SK-N-SH (cell line): ENCODE data around the gene ZNRF1. TPM values are rescaled to one million over a fixed set of nuclear protein-coding genes. Genes with fewer than 3 reads are reported as not detected.

Experiments used
- CTCF ChIA-PET: fragments of 300-600, 350-600 bp; formaldehyde crosslinking; extraction: SDS; loops from one replicate; lab custom pipeline; 2021; lab: Yijun Ruan, JAX
- POLR2A ChIA-PET: fragments of 350-600 bp; sonication (Branson Sonifier 250); formaldehyde crosslinking; extraction: SDS; loops from one replicate; lab custom pipeline; 2020; ENCODE audit warnings: antibody characterized with exemption, inconsistent platforms; lab: Yijun Ruan, JAX
- DNase-seq: peaks from one replicate; pipeline ENCODE4 v3.0.0; 2012
- H2AFZ ChIP-seq: fragments of 200-600 bp; sonication (generic); 2 replicates; pipeline ENCODE4 v1.8.1; 2016; ENCODE audit warnings: antibody characterized with exemption, mild to moderate bottlenecking, low read depth
- H3F3A ChIP-seq: fragments of 200-600 bp; sonication (generic); replicated peaks from 2 replicates; pipeline ENCODE3; 2016; ENCODE audit warnings: antibody characterized with exemption, mild to moderate bottlenecking; ENCODE audit not compliant: insufficient read depth
- H3K27ac ChIP-seq, 2 experiments: fragments of 200-500 bp in 1 of 2; fragments of 200-600 bp in 1 of 2; sonication (Bioruptor generic) in 1 of 2; sonication (generic), shearing (Covaris generic) in 1 of 2; 2 replicates each; pipeline versions ENCODE4 v1.5.1 to v1.6.1; 2014 to 2016; ENCODE audit warnings: low read depth in 2 of 2, inconsistent platforms in 1 of 2, low read length in 1 of 2, mild to moderate bottlenecking in 1 of 2, mixed read lengths in 1 of 2
- H3K27me3 ChIP-seq: fragments of 200-600 bp; sonication (generic), shearing (Covaris generic); 2 replicates; pipeline ENCODE4 v1.6.1; 2016; ENCODE audit warnings: mixed run types; ENCODE audit not compliant: insufficient read depth
- H3K36me3 ChIP-seq, 2 experiments: fragments of 200-500 bp in 1 of 2; fragments of 200-600 bp in 1 of 2; sonication (Bioruptor generic) in 1 of 2; sonication (generic) in 1 of 2; replicated peaks in 1 of 2; 2 replicates each; pipeline versions ENCODE3 to v1.5.1; 2014 to 2016; ENCODE audit warnings: low read length in 1 of 2, mild to moderate bottlenecking in 1 of 2; ENCODE audit not compliant: insufficient read depth in 2 of 2, control insufficient read depth in 1 of 2
- H3K4me1 ChIP-seq, 2 experiments: fragments of 200-500 bp in 1 of 2; fragments of 200-600 bp in 1 of 2; sonication (Bioruptor generic) in 1 of 2; sonication (generic), shearing (Covaris generic) in 1 of 2; 2 replicates each; pipeline versions ENCODE4 v1.5.1 to v1.6.1; 2014 to 2016; ENCODE audit warnings: low read depth in 1 of 2, low read length in 1 of 2, mixed run types in 1 of 2; ENCODE audit not compliant: insufficient read depth in 2 of 2, control insufficient read depth in 1 of 2
- H3K4me2 ChIP-seq: fragments of 200-600 bp; sonication (generic), shearing (Covaris generic); 2 replicates; pipeline ENCODE4 v1.6.1; 2017; ENCODE audit warnings: mixed run types
- H3K4me3 ChIP-seq, 2 experiments: fragments of 200-500 bp in 1 of 2; fragments of 200-600 bp in 1 of 2; sonication (Bioruptor generic) in 1 of 2; sonication (generic), shearing (Covaris generic) in 1 of 2; 2 replicates each; pipeline versions ENCODE4 v1.5.1 to v1.8.1; 2014 to 2016; ENCODE audit warnings: low read depth in 2 of 2, inconsistent platforms in 1 of 2, low read length in 1 of 2, mild to moderate bottlenecking in 1 of 2, mixed read lengths in 1 of 2, moderate library complexity in 1 of 2
- H3K79me2 ChIP-seq: fragments of 200-600 bp; sonication (generic); 2 replicates; pipeline ENCODE4 v1.8.1; 2017; ENCODE audit warnings: mild to moderate bottlenecking; ENCODE audit not compliant: insufficient read depth
- H3K9ac ChIP-seq: fragments of 200-600 bp; sonication (generic); 2 replicates; pipeline ENCODE4 v1.6.1; 2017; ENCODE audit warnings: mixed run types
- H3K9me2 ChIP-seq: fragments of 200-600 bp; sonication (generic); 2 replicates; pipeline ENCODE4 v1.6.1; 2017; ENCODE audit warnings: mixed run types
- H3K9me3 ChIP-seq: fragments of 200-600 bp; sonication (generic); 2 replicates; pipeline ENCODE4 v1.6.1; 2017; ENCODE audit warnings: mixed run types, mild to moderate bottlenecking, moderate library complexity
- H4K20me1 ChIP-seq: fragments of 200-600 bp; sonication (generic); 2 replicates; pipeline ENCODE4 v1.6.1; 2017; ENCODE audit warnings: mild to moderate bottlenecking, mixed run types; ENCODE audit not compliant: insufficient read depth
- CHD2 ChIP-seq: fragments of 150-350 bp; IDR thresholded peaks from 2 replicates; pipeline ENCODE4 v1.6.1; 2018; ENCODE audit warnings: low read length; ENCODE audit not compliant: partially characterized antibody
- ELF1 ChIP-seq: IDR thresholded peaks from 2 replicates; pipeline ENCODE4 v1.4.0; 2012
- FOXM1 ChIP-seq: IDR thresholded peaks from 2 replicates; pipeline ENCODE4 v1.4.0; 2012; ENCODE audit warnings: low read depth, mild to moderate bottlenecking
- GABPA ChIP-seq: IDR thresholded peaks from 2 replicates; pipeline ENCODE4 v1.4.0; 2012; ENCODE audit warnings: low read depth, mild to moderate bottlenecking
- GATA2 ChIP-seq: sonication (generic); formaldehyde crosslinking; IDR thresholded peaks from 2 replicates; pipeline ENCODE4 v1.5.0; 2020; ENCODE audit warnings: mild to moderate bottlenecking, missing genetic modification reagents
- MEF2A ChIP-seq: IDR thresholded peaks from 2 replicates; pipeline ENCODE4 v1.4.0; 2012; ENCODE audit warnings: low read depth, borderline replicate concordance
- NFIC ChIP-seq: IDR thresholded peaks from 2 replicates; pipeline ENCODE4 v1.4.0; 2012; ENCODE audit warnings: borderline replicate concordance
- NRF1 ChIP-seq: IDR thresholded peaks from 2 replicates; pipeline ENCODE4 v1.6.1; 2012; ENCODE audit warnings: low read depth, mild to moderate bottlenecking, low read length
- POLR2AphosphoS5 ChIP-seq: IDR thresholded peaks from 2 replicates; pipeline ENCODE4 v1.6.1; 2012; ENCODE audit warnings: low read depth, low read length
- RFX5 ChIP-seq: IDR thresholded peaks from 2 replicates; pipeline ENCODE4 v1.6.1; 2012; ENCODE audit warnings: mild to moderate bottlenecking, improper control_type of control experiment, low read length
- RXRA ChIP-seq: IDR thresholded peaks from 2 replicates; pipeline ENCODE4 v1.4.0; 2012; ENCODE audit warnings: low read depth, mild to moderate bottlenecking, borderline replicate concordance
- TAF1 ChIP-seq: IDR thresholded peaks from 2 replicates; pipeline ENCODE4 v1.6.1; 2012; ENCODE audit warnings: low read depth, mild to moderate bottlenecking, low read length, moderate library complexity, borderline replicate concordance
- TEAD4 ChIP-seq: IDR thresholded peaks from 2 replicates; pipeline ENCODE4 v1.4.0; 2012; ENCODE audit warnings: mild to moderate bottlenecking, borderline replicate concordance; ENCODE audit not compliant: insufficient read depth
- WGBS: methylation state at CpG from one replicate; pipeline ENCODE4 v1.1.6; 2017; ENCODE audit warnings: low lambda C conversion rate; 5-methylcytosine and 5-hydroxymethylcytosine counted together
- polyA plus RNA-seq, 3 experiments: library from polyadenylated mRNA; depleted of rRNA; stranded (reverse); fragments of >200 nt; gene quantifications; 2 replicates each; pipeline ENCODE4 v1.2.3, GENCODE V29; 2012
- TF ChIP-seq, protein P1 (sequence below): IDR thresholded peaks from 2 replicates; pipeline ENCODE4 v1.4.0; 2012; ENCODE audit warnings: low read depth
- TF ChIP-seq, protein P2 (sequence below): IDR thresholded peaks from 2 replicates; pipeline ENCODE4 v1.4.0; 2012; ENCODE audit warnings: low read depth, borderline replicate concordance
- TF ChIP-seq, protein P3 (sequence below): fragments of 150-350 bp; IDR thresholded peaks from 2 replicates; pipeline ENCODE4 v1.6.1; 2016; ENCODE audit warnings: mild to moderate bottlenecking, low read depth, low read length
- TF ChIP-seq, protein P4 (sequence below): fragments of 150-350 bp; IDR thresholded peaks from 2 replicates; pipeline ENCODE4 v1.6.1; 2017; ENCODE audit warnings: antibody characterized with exemption, low read length, low read depth, borderline replicate concordance
- TF ChIP-seq, protein P5 (sequence below): IDR thresholded peaks from 2 replicates; pipeline ENCODE4 v1.4.0; 2012; ENCODE audit warnings: low read depth, borderline replicate concordance
- TF ChIP-seq, protein P6 (sequence below): IDR thresholded peaks from 2 replicates; pipeline ENCODE4 v1.6.1; 2012; ENCODE audit warnings: mild to moderate bottlenecking, low read depth, low read length, moderate library complexity
- TF ChIP-seq, protein P7 (sequence below): fragments of 200-600 bp; sonication (generic); IDR thresholded peaks from 2 replicates; pipeline ENCODE4 v1.6.1; 2017; ENCODE audit warnings: antibody characterized with exemption, mild to moderate bottlenecking, moderate library complexity

The ZNRF1 gene
- polyA plus RNA-seq, 1 of the 3 experiments (the other 2 are of a cell fraction) = 23.7 TPM

DNA sequence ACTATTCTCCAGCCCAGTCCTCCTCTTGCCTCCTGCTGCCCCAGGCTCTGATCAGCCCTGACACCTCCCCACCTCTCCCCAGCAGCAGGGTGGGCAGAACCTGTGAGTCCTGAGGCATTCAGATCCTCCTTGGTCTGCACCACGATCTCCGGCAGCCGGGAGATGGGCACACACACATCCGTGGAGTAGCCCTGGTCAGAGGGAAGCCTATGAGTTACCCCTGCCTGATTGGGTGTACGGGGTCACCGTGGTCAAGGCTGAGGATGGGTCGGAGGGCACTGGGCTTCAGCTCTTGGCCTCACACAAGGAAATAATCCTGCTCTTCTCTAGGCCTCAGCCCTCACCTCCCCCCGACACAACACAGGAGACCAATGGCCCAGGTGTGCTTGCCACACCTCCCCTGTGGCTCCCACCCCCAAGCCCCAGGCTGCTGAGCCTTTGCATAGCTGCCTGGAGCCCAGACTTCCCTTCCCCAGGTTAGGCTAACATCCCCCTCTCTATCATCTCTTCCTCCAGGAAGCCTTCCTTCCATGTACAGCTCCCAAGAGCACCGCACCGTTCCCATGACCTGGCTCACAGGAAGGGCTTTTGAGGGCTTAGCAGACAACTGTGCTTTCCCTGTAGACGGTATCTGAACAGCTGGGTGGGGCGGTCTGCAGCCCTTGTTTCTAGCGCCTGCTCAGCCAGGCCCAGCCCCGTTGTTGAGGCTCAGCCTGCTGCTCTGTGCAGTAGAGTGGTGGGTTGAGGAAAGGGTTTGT, 114.1 kb downstream of the ZNRF1 start:
- WGBS = 97% methylated on average over 7 of the region's 14 CpGs
- Histone ChIP-seq H3K9me2 (no peaks in the 10 kb centered on the region), H3F3A (peaks cover 25% of the 10 kb centered on the region), H3K9ac (no peak overlapping the region), H4K20me1 (no peaks in the 10 kb centered on the region), H3K9me3 (no peaks in the 10 kb centered on the region), H3K36me3 (no peaks in the 10 kb centered on the region), H2AFZ (no peak overlapping the region), H3K27me3 (no peaks in the 10 kb centered on the region), H3K27ac (no peak overlapping the region), H3K4me3 (no peak overlapping the region), H3K79me2 (no peaks in the 10 kb centered on the region), H3K4me2 (no peak overlapping the region), H3K4me1 (peaks cover 23 to 38% of the 10 kb centered on the region in 2 experiments; a peak in 3 of 4 replicates)
- no peak for TF ChIP-seq TAF1
- TF ChIP-seq, protein P1, sequence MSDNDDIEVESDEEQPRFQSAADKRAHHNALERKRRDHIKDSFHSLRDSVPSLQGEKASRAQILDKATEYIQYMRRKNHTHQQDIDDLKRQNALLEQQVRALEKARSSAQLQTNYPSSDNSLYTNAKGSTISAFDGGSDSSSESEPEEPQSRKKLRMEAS = no peak
- no peak for TF ChIP-seq RXRA
- no peak for TF ChIP-seq NFIC
- no peak for TF ChIP-seq ELF1
- TF ChIP-seq FOXM1 = no peak
- TF ChIP-seq TEAD4 = no peak
- no peak for TF ChIP-seq RFX5
- no peak for TF ChIP-seq POLR2AphosphoS5
- TF ChIP-seq, protein P2, sequence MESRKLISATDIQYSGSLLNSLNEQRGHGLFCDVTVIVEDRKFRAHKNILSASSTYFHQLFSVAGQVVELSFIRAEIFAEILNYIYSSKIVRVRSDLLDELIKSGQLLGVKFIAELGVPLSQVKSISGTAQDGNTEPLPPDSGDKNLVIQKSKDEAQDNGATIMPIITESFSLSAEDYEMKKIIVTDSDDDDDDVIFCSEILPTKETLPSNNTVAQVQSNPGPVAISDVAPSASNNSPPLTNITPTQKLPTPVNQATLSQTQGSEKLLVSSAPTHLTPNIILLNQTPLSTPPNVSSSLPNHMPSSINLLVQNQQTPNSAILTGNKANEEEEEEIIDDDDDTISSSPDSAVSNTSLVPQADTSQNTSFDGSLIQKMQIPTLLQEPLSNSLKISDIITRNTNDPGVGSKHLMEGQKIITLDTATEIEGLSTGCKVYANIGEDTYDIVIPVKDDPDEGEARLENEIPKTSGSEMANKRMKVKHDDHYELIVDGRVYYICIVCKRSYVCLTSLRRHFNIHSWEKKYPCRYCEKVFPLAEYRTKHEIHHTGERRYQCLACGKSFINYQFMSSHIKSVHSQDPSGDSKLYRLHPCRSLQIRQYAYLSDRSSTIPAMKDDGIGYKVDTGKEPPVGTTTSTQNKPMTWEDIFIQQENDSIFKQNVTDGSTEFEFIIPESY = no peak
- TF ChIP-seq, protein P3, sequence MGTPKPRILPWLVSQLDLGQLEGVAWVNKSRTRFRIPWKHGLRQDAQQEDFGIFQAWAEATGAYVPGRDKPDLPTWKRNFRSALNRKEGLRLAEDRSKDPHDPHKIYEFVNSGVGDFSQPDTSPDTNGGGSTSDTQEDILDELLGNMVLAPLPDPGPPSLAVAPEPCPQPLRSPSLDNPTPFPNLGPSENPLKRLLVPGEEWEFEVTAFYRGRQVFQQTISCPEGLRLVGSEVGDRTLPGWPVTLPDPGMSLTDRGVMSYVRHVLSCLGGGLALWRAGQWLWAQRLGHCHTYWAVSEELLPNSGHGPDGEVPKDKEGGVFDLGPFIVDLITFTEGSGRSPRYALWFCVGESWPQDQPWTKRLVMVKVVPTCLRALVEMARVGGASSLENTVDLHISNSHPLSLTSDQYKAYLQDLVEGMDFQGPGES = no peak
- TF ChIP-seq MEF2A = no peak
- TF ChIP-seq, protein P4, sequence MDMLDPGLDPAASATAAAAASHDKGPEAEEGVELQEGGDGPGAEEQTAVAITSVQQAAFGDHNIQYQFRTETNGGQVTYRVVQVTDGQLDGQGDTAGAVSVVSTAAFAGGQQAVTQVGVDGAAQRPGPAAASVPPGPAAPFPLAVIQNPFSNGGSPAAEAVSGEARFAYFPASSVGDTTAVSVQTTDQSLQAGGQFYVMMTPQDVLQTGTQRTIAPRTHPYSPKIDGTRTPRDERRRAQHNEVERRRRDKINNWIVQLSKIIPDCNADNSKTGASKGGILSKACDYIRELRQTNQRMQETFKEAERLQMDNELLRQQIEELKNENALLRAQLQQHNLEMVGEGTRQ = no peak
- no peak for TF ChIP-seq CHD2
- no peak for TF ChIP-seq GABPA
- no peak for TF ChIP-seq NRF1
- TF ChIP-seq GATA2 (CRISPR knock-in tag) = no peak
- TF ChIP-seq, protein P5, sequence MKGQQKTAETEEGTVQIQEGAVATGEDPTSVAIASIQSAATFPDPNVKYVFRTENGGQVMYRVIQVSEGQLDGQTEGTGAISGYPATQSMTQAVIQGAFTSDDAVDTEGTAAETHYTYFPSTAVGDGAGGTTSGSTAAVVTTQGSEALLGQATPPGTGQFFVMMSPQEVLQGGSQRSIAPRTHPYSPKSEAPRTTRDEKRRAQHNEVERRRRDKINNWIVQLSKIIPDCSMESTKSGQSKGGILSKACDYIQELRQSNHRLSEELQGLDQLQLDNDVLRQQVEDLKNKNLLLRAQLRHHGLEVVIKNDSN = no peak
- TF ChIP-seq, protein P6, sequence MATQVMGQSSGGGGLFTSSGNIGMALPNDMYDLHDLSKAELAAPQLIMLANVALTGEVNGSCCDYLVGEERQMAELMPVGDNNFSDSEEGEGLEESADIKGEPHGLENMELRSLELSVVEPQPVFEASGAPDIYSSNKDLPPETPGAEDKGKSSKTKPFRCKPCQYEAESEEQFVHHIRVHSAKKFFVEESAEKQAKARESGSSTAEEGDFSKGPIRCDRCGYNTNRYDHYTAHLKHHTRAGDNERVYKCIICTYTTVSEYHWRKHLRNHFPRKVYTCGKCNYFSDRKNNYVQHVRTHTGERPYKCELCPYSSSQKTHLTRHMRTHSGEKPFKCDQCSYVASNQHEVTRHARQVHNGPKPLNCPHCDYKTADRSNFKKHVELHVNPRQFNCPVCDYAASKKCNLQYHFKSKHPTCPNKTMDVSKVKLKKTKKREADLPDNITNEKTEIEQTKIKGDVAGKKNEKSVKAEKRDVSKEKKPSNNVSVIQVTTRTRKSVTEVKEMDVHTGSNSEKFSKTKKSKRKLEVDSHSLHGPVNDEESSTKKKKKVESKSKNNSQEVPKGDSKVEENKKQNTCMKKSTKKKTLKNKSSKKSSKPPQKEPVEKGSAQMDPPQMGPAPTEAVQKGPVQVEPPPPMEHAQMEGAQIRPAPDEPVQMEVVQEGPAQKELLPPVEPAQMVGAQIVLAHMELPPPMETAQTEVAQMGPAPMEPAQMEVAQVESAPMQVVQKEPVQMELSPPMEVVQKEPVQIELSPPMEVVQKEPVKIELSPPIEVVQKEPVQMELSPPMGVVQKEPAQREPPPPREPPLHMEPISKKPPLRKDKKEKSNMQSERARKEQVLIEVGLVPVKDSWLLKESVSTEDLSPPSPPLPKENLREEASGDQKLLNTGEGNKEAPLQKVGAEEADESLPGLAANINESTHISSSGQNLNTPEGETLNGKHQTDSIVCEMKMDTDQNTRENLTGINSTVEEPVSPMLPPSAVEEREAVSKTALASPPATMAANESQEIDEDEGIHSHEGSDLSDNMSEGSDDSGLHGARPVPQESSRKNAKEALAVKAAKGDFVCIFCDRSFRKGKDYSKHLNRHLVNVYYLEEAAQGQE = no peak
- TF ChIP-seq, protein P7, sequence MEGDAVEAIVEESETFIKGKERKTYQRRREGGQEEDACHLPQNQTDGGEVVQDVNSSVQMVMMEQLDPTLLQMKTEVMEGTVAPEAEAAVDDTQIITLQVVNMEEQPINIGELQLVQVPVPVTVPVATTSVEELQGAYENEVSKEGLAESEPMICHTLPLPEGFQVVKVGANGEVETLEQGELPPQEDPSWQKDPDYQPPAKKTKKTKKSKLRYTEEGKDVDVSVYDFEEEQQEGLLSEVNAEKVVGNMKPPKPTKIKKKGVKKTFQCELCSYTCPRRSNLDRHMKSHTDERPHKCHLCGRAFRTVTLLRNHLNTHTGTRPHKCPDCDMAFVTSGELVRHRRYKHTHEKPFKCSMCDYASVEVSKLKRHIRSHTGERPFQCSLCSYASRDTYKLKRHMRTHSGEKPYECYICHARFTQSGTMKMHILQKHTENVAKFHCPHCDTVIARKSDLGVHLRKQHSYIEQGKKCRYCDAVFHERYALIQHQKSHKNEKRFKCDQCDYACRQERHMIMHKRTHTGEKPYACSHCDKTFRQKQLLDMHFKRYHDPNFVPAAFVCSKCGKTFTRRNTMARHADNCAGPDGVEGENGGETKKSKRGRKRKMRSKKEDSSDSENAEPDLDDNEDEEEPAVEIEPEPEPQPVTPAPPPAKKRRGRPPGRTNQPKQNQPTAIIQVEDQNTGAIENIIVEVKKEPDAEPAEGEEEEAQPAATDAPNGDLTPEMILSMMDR = no peak
- DNase-seq = no peak
- POLR2A ChIA-PET = no interaction called here
- CTCF ChIA-PET = interaction anchor here (2.1 to 8.5 kb wide), 3 partner anchors 14 to 116 kb away, joined by 10 to 182 read pairs (median 56); partner anchors contain the start of gene ZNRF1
